ENCODE results near the gene KLHL33.
"Not testable (repeated sequence)": the region's sequence is repeated elsewhere in the genome, so short reads cannot be mapped to it uniquely, and the experiment has no call there.

The KLHL33 gene

DNA sequence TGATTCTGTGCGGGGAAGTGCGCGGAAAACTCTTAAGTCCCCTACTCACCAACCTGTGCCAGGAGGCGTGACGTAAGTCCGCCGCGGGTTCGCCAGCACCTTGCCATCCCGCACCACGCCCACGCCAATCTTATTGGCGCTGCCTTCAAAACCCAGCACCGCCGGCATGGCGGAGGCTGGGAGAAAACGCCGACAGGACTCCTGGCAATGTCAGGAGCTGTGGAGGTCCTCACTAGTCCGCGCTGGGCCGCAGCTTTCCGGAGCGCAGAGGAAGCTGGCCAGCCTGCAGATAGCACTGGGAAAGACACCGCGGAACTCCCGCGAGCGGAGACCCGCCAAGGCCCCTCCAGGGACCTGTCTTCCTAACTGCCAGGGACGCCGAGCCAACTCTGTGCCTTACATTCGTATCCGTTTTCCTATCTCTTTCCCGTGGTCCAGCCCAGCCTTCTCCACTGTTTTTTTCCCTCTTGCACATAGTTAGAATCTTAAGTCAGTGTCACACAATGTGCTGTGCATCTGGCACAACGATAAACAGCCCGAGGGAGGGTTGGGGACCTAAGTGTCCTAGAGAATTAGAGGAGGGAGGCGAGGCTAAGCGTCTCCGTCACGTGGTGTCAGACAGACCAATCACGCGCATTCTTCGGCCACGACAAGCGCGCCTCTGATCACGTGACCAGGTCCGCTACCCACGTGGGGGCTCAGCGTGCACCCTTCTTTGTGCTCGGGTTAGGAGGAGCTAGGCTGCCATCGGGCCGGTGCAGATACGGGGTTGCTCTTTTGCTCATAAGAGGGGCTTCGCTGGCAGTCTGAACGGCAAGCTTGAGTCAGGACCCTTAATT, 18.8 kb upstream of the KLHL33 start, which contains the start of the genes APEX1 and OSGEP:
Gene APEX1, plus strand, starts transcription at position 711 of the 839 bp plus-strand sequence. CDS start 420 bp downstream, outside the sequence.
Gene OSGEP, minus strand, starts transcription at position 297 of the 839 bp plus-strand sequence. Its CDS starts 129 bp downstream, at position 168.
- peak; percentile 97 for DNase-seq (ENCODE audit: low read depth)

DNA sequence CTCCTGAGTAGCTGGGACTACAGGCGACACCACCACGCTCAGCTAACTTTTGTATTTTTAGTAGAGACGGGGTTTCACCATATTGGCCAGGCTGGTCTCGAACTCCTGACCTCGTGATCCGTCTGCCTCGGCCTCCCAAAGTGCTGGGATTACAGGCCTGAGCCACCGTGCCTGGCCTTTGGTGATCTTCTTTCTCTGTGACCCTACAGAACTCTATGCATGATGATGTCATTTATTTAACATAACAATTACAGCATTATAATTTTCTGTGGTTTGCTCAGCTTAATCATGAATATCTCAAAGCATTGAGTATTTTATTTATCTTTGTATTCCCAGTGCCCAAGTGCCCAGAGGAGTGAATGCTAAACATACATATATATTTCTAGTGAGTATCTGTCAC, 16.9 kb upstream of the KLHL33 start:
- DNase-seq (ENCODE audit: low read depth) = not testable (repeated sequence)

DNA sequence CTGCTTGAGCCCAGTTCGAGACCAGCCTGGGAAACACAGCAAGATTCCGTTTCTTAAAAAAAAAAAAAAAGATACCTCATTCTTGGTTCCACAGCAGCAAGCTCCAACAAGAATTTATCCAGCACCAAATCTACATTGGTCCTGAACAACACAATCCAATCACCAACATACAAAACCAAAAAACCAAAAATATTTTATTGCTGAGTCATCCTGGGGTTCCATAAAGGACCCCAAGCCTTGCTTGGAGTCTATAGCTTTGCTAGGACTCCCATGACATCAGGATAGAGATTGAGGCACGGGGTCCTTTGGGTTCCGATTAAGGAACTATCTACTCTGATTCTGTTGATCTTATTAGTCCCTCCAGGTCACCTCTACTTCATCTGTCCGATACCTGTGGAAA, 10.9 kb upstream of the KLHL33 start:
- no peak for DNase-seq (ENCODE audit: low read depth)

DNA sequence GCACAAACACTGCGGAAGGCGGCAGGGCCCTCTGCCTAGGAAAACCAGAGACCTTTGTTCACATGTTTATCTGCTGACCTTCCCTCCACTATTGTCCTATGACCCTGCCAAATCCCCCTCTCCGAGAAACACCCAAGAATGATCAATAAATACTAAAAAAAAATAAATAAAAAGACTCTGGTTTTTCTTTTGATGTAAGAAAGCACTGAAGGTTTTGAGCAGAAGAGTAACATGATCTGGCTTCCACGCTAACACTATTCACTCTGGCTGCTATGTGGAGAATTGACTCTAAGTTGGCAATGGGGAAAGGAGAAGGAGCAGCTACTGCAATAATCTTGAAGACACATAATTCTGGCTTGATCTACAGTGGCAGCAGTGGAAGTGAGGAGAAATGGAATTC, 7.7 kb upstream of the KLHL33 start:
- not testable (repeated sequence) for DNase-seq (ENCODE audit: low read depth)

DNA sequence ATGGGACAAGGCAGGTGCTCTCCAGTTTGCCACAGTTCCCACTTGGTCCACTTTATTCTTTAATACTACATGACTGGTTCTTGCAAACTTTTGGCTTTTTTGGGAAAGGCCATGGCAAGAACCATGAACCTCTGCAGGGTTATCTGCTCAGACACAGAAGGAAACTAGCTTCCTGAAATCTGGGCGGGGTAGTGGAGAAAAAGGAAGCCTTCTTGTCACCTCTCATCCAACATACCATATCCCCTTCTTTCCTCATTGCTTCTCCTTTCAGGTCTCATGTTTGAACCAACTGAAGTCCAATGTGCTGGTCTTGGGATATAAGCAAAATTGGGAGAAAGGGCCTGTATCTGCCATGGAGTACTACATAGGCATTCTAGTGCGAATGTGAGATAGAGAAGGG, 5.5 kb upstream of the KLHL33 start:
- DNase-seq (ENCODE audit: low read depth) = no peak

DNA sequence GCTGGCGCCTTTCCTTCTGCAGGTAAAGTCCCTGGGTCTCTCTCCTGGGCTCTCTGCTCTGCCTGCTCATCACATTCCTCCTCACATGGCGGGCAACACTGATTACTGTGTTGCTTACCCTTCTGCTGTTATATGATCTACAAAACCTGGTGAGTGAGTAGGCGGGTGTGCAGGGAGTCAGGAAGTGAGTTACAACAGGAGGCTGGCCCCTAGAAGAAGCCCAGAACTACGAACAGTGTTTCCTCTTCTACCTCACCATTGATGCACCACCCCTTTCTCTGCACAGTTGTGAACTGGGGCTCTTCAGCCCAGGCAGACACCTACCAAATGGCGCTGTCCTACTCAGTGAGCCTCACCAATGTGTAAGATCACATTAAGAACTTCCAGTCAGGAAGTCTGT, 4.9 kb upstream of the KLHL33 start:
- DNase-seq (ENCODE audit: low read depth) = peak; percentile 2

DNA sequence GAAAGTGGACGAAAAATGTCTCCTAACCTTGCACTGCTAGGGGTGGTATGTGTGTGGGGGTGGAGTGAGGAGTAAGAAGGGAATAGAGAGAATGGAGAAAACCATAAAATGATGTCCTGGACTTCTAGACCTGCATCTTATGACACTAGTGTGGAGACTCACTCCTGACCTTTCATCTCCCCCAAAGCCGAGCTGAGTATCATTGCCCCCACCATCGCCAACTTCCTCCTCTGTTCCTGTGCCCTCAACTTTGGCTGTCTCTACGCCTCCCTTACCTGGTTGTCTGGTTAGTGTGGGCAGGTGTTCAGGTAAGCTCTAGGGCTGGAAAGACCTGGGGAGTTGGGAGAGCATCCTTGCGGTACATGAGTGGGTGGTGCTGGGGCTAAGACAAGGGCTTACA, 4.5 kb upstream of the KLHL33 start:
- no peak for DNase-seq (ENCODE audit: low read depth)

DNA sequence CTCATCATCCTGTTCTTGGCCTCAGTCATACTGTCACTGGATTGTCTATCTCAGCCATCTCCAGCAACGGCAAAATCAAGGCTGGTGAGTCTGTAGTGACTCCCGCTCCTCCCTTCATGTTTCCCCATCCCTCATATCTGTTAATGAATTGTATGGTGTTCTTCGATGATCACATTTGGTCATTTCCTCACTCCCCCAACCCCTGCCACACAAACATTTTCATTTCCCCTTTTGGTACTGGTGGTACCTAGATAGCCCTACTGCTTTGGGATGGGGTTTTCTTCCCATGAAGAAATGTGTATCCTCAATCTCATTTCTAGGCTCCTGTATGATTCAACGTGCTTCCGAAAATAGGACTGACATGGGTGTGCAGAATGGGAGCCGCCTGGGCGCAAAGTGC, 2.7 kb upstream of the KLHL33 start:
- no peak for DNase-seq (ENCODE audit: low read depth)

DNA sequence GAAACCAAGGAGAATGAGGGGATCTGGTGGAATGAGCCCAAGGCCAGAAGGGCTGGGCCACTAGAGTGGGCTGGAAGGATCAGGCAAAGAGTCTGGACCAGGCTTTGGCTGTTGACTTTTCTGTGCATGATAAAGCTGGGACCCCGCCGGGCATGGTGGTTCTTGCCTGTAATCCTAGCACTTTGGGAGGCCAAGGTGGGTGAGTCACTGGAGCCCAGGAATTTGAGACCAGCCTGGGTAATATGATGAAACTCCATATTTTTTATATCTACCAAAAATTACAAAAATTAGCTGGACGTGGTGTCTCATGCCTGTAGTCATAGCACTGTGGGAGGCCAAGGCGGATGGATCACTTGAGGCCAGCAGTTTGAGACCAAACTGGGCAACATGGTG, 393 bp upstream of the KLHL33 start:
- no peak for DNase-seq (ENCODE audit: low read depth)

DNA sequence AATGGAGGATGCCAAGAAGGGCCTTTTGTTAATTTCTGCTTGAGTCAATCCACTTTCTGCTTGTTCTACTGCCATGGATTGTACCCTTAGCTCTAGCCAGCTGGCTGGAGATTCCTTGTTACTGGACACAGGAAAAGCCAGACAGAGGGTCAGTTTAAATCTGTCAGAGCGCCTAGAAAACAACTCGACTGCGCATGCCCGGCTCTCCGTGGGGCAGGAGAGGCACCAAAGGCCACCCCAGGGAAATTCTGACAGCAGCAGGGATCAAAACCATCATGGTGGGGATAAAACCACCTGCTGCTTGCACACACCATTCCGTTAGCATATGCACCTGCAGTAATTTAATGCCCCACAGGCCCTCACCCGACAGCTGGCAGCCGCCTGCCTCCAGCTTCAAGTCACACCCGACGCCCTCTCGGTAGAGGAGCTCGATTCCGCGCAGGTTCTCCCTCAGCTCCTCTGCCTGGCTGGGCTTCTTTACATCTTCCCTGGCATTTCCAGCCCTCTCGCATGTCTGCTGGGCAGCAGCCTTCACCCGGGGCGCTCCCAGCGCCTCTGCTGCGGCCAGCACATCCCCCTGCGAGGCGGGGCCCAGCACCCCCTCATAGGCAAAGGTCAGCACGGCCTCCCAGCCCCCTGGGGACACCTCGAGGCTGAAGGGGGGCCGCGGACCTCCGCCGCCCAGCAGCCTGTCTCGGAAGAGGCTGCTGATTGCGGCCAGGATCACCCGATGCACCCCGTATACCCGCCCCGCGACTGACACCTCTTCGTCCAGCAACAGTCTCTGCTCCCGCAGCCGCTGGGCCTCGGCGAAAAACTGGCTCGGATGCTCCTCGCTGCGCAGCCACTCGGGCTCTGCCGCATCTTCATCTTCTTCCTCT, 1.0 kb downstream of the KLHL33 start:
- DNase-seq (ENCODE audit: low read depth) = no peak

DNA sequence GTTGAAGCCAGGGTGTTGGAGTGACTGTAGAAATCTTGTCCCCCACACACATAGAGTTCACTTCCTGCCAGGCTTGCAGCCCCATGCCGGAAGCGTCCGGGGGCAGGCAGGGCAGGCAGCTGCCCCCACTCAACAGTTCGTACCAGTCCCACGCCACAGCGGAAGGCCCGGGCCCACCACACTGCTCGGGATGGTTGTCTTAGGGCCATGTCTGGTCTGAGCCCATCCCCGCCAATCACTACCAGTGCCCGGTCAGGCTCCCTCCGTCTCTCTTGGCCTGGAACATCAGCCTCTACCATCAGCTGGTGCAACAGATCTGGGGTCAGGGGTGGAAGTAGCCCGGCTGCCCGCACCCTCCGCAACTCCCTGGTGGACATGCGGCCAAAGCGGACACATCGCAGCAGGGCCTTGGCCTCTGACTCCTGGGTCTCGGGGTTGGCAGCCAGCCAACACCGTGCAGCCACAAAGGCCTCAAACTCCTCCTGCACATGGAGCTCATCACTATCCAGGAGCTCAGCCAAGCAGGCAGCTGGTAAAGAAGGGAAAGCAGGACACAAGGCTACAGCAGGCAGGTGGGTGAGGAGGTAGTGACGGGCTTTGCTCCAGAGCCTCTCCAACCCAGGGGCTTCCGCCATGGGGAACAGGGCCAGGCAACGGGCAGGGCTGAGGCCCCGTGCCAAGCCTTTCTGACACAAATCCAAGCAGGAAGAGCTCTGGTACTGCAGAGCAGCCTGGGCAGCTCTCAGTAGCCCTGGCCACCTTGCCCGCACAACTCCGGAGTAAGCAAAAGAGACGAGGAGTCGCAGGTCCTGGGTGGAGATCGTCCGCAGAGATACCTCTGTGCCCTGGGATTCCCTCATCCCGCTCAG, 5.9 kb downstream of the KLHL33 start:
- DNase-seq (ENCODE audit: low read depth) = no peak

DNA sequence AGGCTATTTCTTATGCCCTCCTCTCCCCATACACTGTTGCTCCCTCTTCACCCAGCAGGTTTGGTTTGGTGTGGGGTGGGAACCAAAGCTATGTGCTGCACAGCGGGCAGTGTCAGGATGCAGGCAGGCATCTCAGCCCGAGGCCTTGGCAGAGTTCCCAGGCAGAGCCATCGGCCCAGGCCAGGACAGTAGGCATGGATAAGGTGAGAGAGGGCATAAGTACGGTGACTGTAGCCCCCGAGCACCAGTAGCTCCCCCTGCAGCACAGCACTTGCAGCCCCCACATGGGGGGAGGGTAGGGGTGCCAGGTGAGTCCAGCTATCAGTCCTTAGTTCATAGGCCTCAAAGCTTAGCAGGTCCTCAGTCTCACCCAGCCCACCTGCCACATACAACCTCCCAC, 7.2 kb downstream of the KLHL33 start:
- DNase-seq (ENCODE audit: low read depth) = no peak

DNA sequence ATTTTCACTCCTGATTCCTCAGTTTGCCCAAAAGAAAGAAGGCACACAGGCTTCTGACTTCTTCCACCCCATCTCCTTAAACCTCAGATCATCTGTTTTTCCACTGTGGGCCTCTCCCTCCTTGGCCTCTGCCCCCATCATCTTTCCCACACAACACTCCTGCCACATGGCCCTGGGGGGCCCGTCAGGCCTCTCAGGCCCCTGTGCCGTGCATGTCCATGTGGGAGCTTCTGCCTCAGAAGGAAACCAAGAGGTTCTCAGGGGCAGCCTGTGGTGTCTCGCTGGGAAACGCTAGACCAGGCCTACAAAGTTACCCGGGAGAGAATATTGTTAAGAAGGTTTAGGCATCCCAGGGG, 8.0 kb downstream of the KLHL33 start:
- no peak for DNase-seq (ENCODE audit: low read depth)

DNA sequence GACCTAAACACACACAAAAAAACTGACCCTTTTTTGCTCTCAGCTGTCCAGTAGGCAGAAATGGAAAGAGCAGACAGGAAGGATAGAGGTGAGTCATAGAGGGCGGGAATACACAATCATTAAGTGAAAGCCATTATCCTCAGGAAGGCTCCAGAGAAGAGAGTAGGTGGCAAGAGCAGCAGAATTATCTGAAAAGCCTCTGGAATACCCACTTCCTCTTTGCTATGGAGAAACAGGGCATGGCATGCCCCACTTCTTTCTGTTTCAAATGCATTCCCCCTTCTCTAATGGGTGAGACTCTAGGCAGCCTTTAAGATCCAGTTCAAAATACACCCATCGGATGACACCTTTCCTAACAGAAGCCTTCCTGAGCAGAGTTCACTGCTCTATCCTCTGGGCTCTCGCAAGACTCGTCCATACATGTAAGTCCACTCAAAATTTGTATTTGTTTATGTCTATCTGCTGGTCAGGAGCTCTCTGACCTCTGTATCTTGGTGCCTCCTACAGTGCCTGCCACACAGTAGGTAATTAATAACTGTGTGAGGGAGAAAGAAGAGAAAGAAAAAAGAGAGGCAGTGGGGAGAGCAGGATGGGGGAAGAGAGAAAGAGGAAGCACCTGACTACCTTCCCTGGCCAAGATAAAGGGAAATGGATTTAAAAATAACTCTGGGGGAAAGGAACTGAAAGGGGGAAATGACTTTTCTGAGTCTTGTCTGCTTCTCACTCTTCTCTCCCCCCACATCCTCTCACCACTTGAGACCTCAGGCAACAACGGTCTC, 8.5 kb downstream of the KLHL33 start:
- DNase-seq (ENCODE audit: low read depth) = no peak

DNA sequence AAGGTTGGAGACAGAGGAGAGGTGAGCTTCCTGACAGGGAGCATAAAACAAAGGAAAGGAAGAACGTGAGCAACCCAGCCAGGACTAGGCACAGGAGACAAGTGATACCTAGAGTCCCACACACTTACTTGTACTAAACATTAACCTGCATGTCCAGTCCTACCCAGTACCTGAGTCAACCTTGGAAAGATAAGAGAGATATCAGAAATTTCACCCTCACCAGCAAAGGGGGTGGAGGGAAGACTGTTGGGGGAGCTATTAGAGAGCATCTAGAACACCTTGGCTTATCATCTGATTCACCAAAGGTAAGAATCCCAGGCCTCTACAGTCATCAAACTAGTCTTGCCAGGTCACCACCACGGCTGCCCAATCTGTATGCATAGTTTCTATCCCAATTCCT, 11.1 kb downstream of the KLHL33 start:
- no peak for DNase-seq (ENCODE audit: low read depth)

DNA sequence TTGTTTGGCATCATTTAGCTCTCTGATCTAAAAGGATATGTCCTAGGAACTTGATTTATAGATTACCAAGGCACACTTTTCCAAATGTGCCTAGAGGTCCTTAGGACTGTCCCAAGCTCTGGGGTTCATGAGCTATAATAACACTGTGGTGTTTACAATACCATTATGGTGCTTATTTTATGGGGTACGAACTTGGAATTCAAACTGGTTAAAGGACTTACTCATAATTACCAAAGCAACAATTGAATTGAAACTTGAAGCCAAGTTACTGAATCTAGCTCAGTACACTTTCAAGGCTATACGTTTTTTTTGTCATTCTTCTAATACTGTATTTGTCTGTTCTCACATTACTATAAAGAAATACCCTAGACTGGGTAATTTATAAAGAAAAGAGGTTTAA, 13.1 kb downstream of the KLHL33 start:
- DNase-seq (ENCODE audit: low read depth) = no peak

DNA sequence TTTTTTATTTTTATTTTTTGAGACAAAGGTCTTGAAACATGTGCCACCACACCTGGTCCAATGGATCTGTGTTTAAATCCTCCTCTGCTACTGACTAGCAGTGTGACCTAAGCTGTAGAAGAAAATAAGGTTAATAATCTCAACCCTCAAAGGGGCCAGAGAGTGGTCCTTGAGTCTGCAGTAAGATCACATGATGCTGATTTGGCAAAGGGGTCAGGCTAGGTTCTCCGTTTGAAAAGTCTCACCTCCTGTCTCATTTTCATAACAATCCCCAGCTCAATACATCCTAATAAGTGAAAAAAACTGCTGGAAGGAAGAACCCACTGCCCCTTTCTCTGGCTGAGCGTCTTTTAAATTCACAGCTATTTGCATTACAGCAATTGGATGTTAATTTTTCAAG, 14.7 kb downstream of the KLHL33 start:
- DNase-seq (ENCODE audit: low read depth) = no peak

DNA sequence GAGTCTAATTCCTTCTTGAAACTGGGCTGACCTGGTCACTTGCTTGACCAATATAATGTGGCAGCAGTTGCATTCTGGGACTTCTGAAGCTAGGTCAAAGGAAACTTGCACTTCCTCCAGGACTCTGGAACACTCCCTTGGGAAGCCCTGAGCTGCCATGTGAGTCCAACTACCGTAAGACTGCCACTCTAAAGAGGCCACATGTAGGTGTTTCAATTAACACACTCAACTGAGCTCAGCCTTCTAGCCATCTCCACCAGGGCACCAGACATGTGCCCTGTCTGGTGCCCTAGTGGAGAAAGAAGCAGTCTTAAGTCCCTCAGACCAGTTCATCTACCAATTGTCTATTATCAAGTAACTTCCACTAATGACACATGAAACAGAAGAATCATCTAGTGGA, 16.5 kb downstream of the KLHL33 start:
- DNase-seq (ENCODE audit: low read depth) = no peak

DNA sequence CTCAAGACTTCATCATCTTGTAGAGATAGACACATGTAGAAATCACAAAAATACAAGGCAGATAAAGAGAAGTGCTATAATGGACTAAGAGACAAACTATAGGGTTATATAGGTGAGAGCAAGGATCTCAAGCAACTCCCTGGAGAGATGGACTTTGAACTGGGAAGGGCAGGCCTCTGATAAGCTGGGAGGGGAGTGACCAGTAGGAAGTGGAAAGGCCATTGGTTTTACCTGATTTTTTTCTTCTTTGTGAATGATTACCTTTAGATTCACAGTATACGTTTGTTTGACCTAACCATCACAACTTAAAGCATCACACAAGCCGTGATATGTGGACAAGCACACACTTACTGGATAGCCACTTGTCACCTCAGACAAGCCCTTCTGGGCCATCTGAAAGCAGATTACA, 17.5 kb downstream of the KLHL33 start:
- no peak for DNase-seq (ENCODE audit: low read depth)

DNA sequence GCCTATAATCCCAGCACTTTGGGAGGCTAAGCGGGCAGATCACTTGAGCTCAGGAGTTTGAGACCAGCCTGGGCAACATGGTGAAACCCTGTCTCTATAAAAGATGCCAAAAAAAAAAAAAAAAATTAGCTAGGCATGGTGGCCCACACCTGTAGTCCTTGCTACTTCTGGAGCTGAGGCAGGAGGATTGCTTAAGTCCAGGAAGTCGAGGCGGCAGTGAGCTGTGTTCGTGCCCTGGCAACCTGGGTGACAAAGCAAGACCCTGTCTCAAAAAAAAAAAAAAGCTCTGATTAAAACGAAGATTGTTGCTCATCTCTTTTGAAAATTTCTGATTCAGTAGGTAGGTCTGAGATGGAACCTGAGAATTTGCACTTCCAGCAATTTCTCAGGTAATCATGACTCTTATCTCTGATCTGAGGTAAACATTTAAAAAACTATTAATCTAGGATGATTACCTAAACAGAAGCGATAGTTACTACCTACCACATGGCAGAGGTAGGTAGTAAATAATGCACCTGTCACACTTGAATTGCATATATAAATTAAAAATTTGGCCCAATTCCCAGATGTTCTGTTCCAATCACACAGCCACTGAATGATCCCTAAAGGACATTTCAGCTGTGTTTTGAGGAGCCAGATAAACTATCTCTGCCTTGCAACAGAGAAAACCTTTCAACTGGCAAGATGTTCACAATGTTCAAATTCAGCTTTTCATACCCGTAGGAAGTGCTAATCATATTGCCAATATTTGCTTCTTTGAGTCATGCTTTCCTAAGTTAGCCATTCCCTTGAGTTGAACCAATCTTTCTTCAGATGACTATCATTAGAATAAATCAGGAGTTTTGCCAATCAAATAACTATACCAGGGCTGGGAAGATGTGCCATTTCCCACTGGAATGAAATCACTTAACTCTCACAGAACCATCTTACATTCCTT, 18.4 kb downstream of the KLHL33 start:
- DNase-seq (ENCODE audit: low read depth) = no peak

Data from stimulated activated CD8-positive, alpha-beta memory T cell treated with anti-CD3 and anti-CD28 coated beads, Interleukin-12 subunit alpha, Interleukin-12 subunit beta, amount 100 ng/mL, for 1 hour (primary cell).